H1 (cell line): ENCODE results near the gene HDAC3. TPM values are rescaled to one million over a fixed set of nuclear protein-coding genes. Genes with fewer than 3 reads are reported as not detected.

Experiments used
- CTCF ChIA-PET: fragments of 300-600 bp; sonication (Branson Sonifier 250); formaldehyde crosslinking; loops from one replicate; lab custom pipeline; 2021; ENCODE audit not compliant: partially characterized antibody; lab: Charles Lee
- POLR2A ChIA-PET: fragments of 300-600 bp; sonication (Branson Sonifier 250); formaldehyde crosslinking; loops from one replicate; lab custom pipeline; 2021; ENCODE audit warnings: inconsistent platforms; ENCODE audit not compliant: partially characterized antibody; lab: Charles Lee
- DNase-seq, 2 experiments: peaks; one replicate each; pipeline versions ENCODE4 v3.0.0 to v3.0.0-alpha.2; 2010 to 2022; ENCODE audit warnings: low spot score in 2 of 2, low read depth in 1 of 2, mixed read lengths in 1 of 2
- FAIRE-seq: peaks from 2 replicates; lab custom pipeline; 2011; peaks lifted over from hg19 to GRCh38; lab: Jason Lieb, UNC
- H2AFZ ChIP-seq: 2 replicates; pipeline ENCODE4 v1.8.1; 2012; ENCODE audit warnings: low read length, inconsistent platforms
- H2AK5ac ChIP-seq: 2 replicates; pipeline ENCODE4 v1.6.1; 2013; ENCODE audit warnings: low read depth, low read length
- H2BK120ac ChIP-seq: replicated peaks from 2 replicates; pipeline ENCODE3; 2013; ENCODE audit warnings: low read depth, low read length, inconsistent platforms
- H2BK12ac ChIP-seq: 2 replicates; pipeline ENCODE4 v1.6.1; 2013; ENCODE audit warnings: low read depth, low read length
- H2BK15ac ChIP-seq: 2 replicates; pipeline ENCODE4 v1.6.1; 2013; ENCODE audit warnings: low read length
- H2BK20ac ChIP-seq: 2 replicates; pipeline ENCODE4 v1.6.1; 2013; ENCODE audit warnings: low read length
- H2BK5ac ChIP-seq: 2 replicates; pipeline ENCODE4 v1.6.1; 2013; ENCODE audit warnings: low read depth, low read length
- H3K14ac ChIP-seq: 2 replicates; pipeline ENCODE4 v1.6.1; 2013; ENCODE audit warnings: inconsistent platforms; ENCODE audit not compliant: insufficient read length
- H3K18ac ChIP-seq: 2 replicates; pipeline ENCODE4 v1.6.1; 2013; ENCODE audit warnings: low read length; ENCODE audit errors: extremely low read depth
- H3K23ac ChIP-seq: 2 replicates; pipeline ENCODE4 v1.6.1; 2013; ENCODE audit warnings: inconsistent platforms; ENCODE audit not compliant: insufficient read length
- H3K23me2 ChIP-seq: 2 replicates; pipeline ENCODE4 v1.6.1; 2013; ENCODE audit warnings: low read depth, low read length
- H3K27ac ChIP-seq: 2 replicates; pipeline ENCODE4 v1.6.1; 2011; ENCODE audit warnings: low read depth, low read length, inconsistent platforms
- H3K27me3 ChIP-seq, 4 experiments: replicated peaks in 1 of 4; 1 replicate in 1 of 4; 2 replicates in 3 of 4; pipeline versions ENCODE4 v1.6.1 to v1.8.1; 2011 to 2013; ENCODE audit warnings: low read length in 3 of 4, mild to moderate bottlenecking in 3 of 4, inconsistent platforms in 2 of 4, mixed read lengths in 2 of 4, moderate library complexity in 1 of 4; ENCODE audit not compliant: control insufficient read depth in 3 of 4, insufficient read depth in 3 of 4; ENCODE audit errors: extremely low read depth in 1 of 4
- H3K36me3 ChIP-seq, 4 experiments: 2 replicates each; pipeline versions ENCODE4 v1.6.1 to v1.8.1; 2011 to 2013; ENCODE audit warnings: mild to moderate bottlenecking in 4 of 4, low read length in 3 of 4, moderate library complexity in 2 of 4, control low read depth in 1 of 4, inconsistent platforms in 1 of 4; ENCODE audit not compliant: insufficient read depth in 4 of 4, control insufficient read depth in 2 of 4
- H3K4ac ChIP-seq: replicated peaks from 2 replicates; pipeline ENCODE3; 2013; ENCODE audit warnings: low read length, low read depth, mixed read lengths, inconsistent platforms; ENCODE audit not compliant: insufficient read length
- H3K4me1 ChIP-seq, 4 experiments: replicated peaks in 1 of 4; 1 replicate in 1 of 4; 2 replicates in 3 of 4; pipeline versions ENCODE4 v1.6.1 to v1.8.1; 2011 to 2013; ENCODE audit warnings: low read length in 3 of 4, inconsistent platforms in 2 of 4, mixed read lengths in 1 of 4; ENCODE audit not compliant: insufficient read depth in 4 of 4, control insufficient read depth in 3 of 4
- H3K4me2 ChIP-seq, 2 experiments: 2 replicates each; pipeline versions ENCODE4 v1.6.1 to v1.8.1; 2011 to 2013; ENCODE audit warnings: low read depth in 2 of 2, low read length in 2 of 2, control low read depth in 1 of 2, inconsistent platforms in 1 of 2, mild to moderate bottlenecking in 1 of 2; ENCODE audit not compliant: insufficient read depth in 1 of 2
- H3K4me3 ChIP-seq, 4 experiments: fragments of 200-600, 300-600 bp in 1 of 4; sonication (generic), shearing (Covaris generic), sonication (Bioruptor Twin) in 1 of 4; 2 replicates each; pipeline versions ENCODE4 v1.5.1 to v1.8.1; 2011 to 2016; ENCODE audit warnings: low read length in 4 of 4, low read depth in 3 of 4, control low read depth in 2 of 4, inconsistent platforms in 2 of 4, mild to moderate bottlenecking in 2 of 4, mixed read lengths in 1 of 4, moderate library complexity in 1 of 4; ENCODE audit not compliant: insufficient read depth in 2 of 4; ENCODE audit errors: extremely low read depth in 1 of 4
- H3K56ac ChIP-seq: replicated peaks from 2 replicates; pipeline ENCODE3; 2013; ENCODE audit warnings: low read depth, mild to moderate bottlenecking, mixed read lengths, low read length, inconsistent platforms; ENCODE audit not compliant: insufficient read length
- H3K79me1 ChIP-seq: 2 replicates; pipeline ENCODE4 v1.6.1; 2013; ENCODE audit warnings: low read depth, low read length, control low read depth
- H3K79me2 ChIP-seq, 2 experiments: 2 replicates each; pipeline versions ENCODE4 v1.6.1 to v1.8.1; 2012 to 2013; ENCODE audit warnings: low read length in 2 of 2, mild to moderate bottlenecking in 2 of 2, inconsistent platforms in 1 of 2; ENCODE audit not compliant: insufficient read depth in 2 of 2, control insufficient read depth in 1 of 2
- H3K9ac ChIP-seq, 4 experiments: replicated peaks in 1 of 4; 1 replicate in 1 of 4; 2 replicates in 3 of 4; pipeline versions ENCODE4 v1.6.1 to v1.8.1; 2011 to 2013; ENCODE audit warnings: low read depth in 3 of 4, low read length in 3 of 4, control low read depth in 2 of 4, mild to moderate bottlenecking in 2 of 4, moderate library complexity in 2 of 4, inconsistent platforms in 1 of 4; ENCODE audit errors: extremely low read depth in 1 of 4
- H3K9me3 ChIP-seq, 2 experiments: 2 replicates each; pipeline versions ENCODE4 v1.6.1 to v1.8.1; 2012 to 2013; ENCODE audit warnings: mild to moderate bottlenecking in 2 of 2, moderate library complexity in 2 of 2, control low read depth in 1 of 2, inconsistent platforms in 1 of 2, low read depth in 1 of 2, low read length in 1 of 2, mixed read lengths in 1 of 2; ENCODE audit not compliant: insufficient read depth in 2 of 2
- H4K20me1 ChIP-seq, 2 experiments: replicated peaks in 1 of 2; 2 replicates each; pipeline versions ENCODE3 to v1.8.1; 2011 to 2013; ENCODE audit warnings: inconsistent platforms in 2 of 2, low read length in 2 of 2, mild to moderate bottlenecking in 1 of 2; ENCODE audit not compliant: insufficient read depth in 2 of 2, control insufficient read depth in 1 of 2
- H4K5ac ChIP-seq: 2 replicates; pipeline ENCODE4 v1.6.1; 2013; ENCODE audit warnings: low read length, low read depth, mixed read lengths, inconsistent platforms; ENCODE audit not compliant: insufficient read length
- H4K8ac ChIP-seq: 2 replicates; pipeline ENCODE4 v1.8.0; 2013; ENCODE audit warnings: mild to moderate bottlenecking, moderate library complexity, low read length, inconsistent platforms; ENCODE audit not compliant: insufficient read depth; ENCODE audit errors: extremely low read depth
- H4K91ac ChIP-seq: replicated peaks from 2 replicates; pipeline ENCODE3; 2013; ENCODE audit warnings: low read length, mixed read lengths, inconsistent platforms; ENCODE audit not compliant: insufficient read length
- E2F6 ChIP-seq: IDR thresholded peaks from 2 replicates; pipeline ENCODE4 v1.6.1; 2012; ENCODE audit warnings: inconsistent platforms
- HDAC6 ChIP-seq: IDR thresholded peaks from one replicate; pipeline ENCODE4 v1.7.1; 2012; ENCODE audit warnings: low read depth, mild to moderate bottlenecking, inconsistent platforms, low read length, moderate library complexity
- KDM1A ChIP-seq: fragments of 200-600, 300-600 bp; sonication (generic); IDR thresholded peaks from 2 replicates; pipeline ENCODE4 v1.7.1; 2016; ENCODE audit warnings: mild to moderate bottlenecking, low read length, borderline replicate concordance
- TAF7 ChIP-seq: optimal IDR thresholded peaks from 2 replicates; pipeline ENCODE3; 2011; ENCODE audit warnings: low read depth, mild to moderate bottlenecking, inconsistent platforms, low read length, moderate library complexity, borderline replicate concordance
- WGBS, 2 experiments: shearing (Covaris generic) in 1 of 2; methylation state at CpG; one replicate each; pipeline versions ENCODE4 v1.1.6 to v1.1.7; 2013 to 2015; ENCODE audit warnings: low lambda C conversion rate in 2 of 2, mixed read lengths in 2 of 2, inconsistent platforms in 1 of 2, low coverage in 1 of 2, missing lambda C conversion rate in 1 of 2; ENCODE audit not compliant: insufficient replicate concordance in 2 of 2, insufficient coverage in 1 of 2, insufficient read length in 1 of 2; ENCODE audit errors: extremely low coverage in 1 of 2, missing lambda C conversion rate in 1 of 2; 5-methylcytosine and 5-hydroxymethylcytosine counted together
- polyA plus RNA-seq, 7 experiments: library from polyadenylated mRNA; depleted of rRNA in 3 of 7; stranded (reverse) in 5 of 7; unstranded in 2 of 7; fragments of >200 nt in 5 of 7; fragments of 200-250 nt in 2 of 7; gene quantifications; 1 replicate in 5 of 7; 2 replicates in 1 of 7; 4 replicates in 1 of 7; pipeline versions ENCODE4 v1.2.1 to v1.2.3, GENCODE V29; 2011 to 2013; ENCODE audit warnings: missing spikeins in 2 of 7, mixed read lengths in 2 of 7
- total RNA-seq: library from RNA; stranded (reverse); fragmentation: NEBNext Ultra II Directional; extraction: Animal tissue kit (Norgen Biotek cat#: 25700); gene quantifications from 2 replicates; pipeline ENCODE4 v1.2.1, GENCODE V29; 2021
- TF ChIP-seq, protein P1 (sequence below), 3 experiments: IDR thresholded peaks; 1 replicate in 2 of 3; 2 replicates in 1 of 3; pipeline versions ENCODE4 v1.5.1 to v1.6.1; 2011; ENCODE audit warnings: low read length in 3 of 3, mild to moderate bottlenecking in 3 of 3, inconsistent platforms in 2 of 3, low read depth in 1 of 3, moderate library complexity in 1 of 3; ENCODE audit not compliant: insufficient read depth in 1 of 3; ENCODE audit errors: control extremely low read depth in 1 of 3

HDAC3 gene
- total and polyA plus RNA-seq, 2 of the 8 experiments (the other 6 are each of a cell fraction or from before 2014, with no cell fraction given) = 99.0 to 120 TPM

DNA sequence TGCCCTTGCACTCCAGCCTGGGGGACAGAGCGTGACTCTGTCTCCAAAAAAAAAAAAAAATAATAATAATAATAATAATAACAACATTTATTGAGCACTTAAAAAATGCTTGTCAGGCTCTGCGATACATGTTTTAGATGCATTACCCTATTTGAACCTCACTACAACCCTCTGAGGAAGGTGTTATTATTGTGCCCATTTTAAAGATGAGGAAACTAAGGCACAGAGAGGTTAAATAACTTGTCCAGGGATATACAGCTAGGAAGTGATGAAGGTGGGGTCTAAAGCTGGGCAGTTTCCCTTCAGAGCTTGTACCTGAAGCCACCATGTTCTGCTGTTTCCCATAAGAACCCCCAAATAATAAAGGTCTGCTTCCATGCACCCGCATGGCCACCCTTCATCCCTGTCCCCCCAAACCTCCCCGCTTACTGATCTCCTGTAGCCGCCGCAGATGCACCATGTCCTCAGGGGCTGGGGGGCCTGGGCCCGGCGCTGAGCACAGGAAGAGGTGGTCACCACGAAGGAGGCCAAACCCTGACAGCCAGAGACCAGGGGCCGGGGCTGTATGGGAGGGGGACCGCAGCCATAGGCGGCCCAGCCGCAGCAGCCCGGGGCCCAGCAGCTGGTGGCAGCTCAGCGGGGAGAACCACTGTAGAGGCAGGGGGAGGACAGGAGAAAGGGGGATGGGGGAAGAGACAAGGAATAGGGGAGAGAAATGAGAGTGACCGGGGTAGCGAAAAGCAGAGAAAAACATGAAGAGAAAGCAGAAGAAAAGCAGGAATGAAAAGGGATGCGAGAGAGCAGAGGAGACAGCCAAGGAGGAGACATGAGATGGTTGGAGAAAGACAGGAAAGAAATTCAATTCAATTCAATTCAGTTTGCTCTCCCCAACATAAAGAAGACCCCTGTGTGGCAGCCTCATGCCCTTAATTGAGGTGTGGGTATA is 29.6 kb upstream of the HDAC3 start:
- H3K14ac ChIP-seq = no peak overlapping the region
- H3K18ac ChIP-seq = no peak overlapping the region
- H4K91ac ChIP-seq = no peak overlapping the region
- H2BK15ac ChIP-seq = no peak overlapping the region
- H3K27me3 ChIP-seq = no peaks in the 10 kb centered on the region
- H3K79me2 ChIP-seq = no peaks in the 10 kb centered on the region
- no peak overlapping the region for H2BK120ac ChIP-seq
- no peak overlapping the region for H3K4me3 ChIP-seq
- no peak overlapping the region for H2AFZ ChIP-seq
- H3K23ac ChIP-seq = no peak overlapping the region
- ChIA-PET CTCF (interaction anchor here (0.6 to 11.0 kb wide), 10 partner anchors 12 to 332 kb away, joined by 3 to 137 read pairs (median 7); partner anchors contain the start of gene ARAP3), POLR2A (interaction anchor here (0.6 to 1.8 kb wide), 4 partner anchors 10 to 22 kb away, joined by 3 to 4 read pairs (median 4); no protein-coding TSS in a partner anchor)
- no peaks in the 10 kb centered on the region for H3K9me3 ChIP-seq
- H3K4me2 ChIP-seq = no peak overlapping the region
- H3K9ac ChIP-seq = no peak overlapping the region
- H3K36me3 ChIP-seq = peaks cover 9 to 31% (median 19%) of the 10 kb centered on the region in 4 experiments; a peak in 7 of 8 replicates
- no peak overlapping the region for H4K5ac ChIP-seq
- H4K8ac ChIP-seq = no peak overlapping the region
- H2BK20ac ChIP-seq = no peak overlapping the region
- no peak overlapping the region for H3K27ac ChIP-seq
- H4K20me1 ChIP-seq = peaks cover 0 to 3% of the 10 kb centered on the region in 2 experiments
- DNase-seq = no peak
- 88% methylated on average over 15 of the region's 18 CpGs; no CpG with 5 or more reads in 1 of the 2 experiments for WGBS, 2 experiments
- FAIRE-seq = no peak
- no peaks in the 10 kb centered on the region for H3K79me1 ChIP-seq
- no peak overlapping the region for H2AK5ac ChIP-seq
- no peaks in the 10 kb centered on the region for H3K4me1 ChIP-seq
- H3K23me2 ChIP-seq = no peaks in the 10 kb centered on the region
- H2BK12ac ChIP-seq = no peak overlapping the region
- no peak overlapping the region for H3K56ac ChIP-seq
- no peak overlapping the region for H3K4ac ChIP-seq
- no peak for TF ChIP-seq HDAC6
- peak; percentile 78; the same call in 1 of the 2 replicates for TF ChIP-seq KDM1A
- TF ChIP-seq TAF7 = no peak
- no peak for TF ChIP-seq E2F6
- TF ChIP-seq, protein P1, sequence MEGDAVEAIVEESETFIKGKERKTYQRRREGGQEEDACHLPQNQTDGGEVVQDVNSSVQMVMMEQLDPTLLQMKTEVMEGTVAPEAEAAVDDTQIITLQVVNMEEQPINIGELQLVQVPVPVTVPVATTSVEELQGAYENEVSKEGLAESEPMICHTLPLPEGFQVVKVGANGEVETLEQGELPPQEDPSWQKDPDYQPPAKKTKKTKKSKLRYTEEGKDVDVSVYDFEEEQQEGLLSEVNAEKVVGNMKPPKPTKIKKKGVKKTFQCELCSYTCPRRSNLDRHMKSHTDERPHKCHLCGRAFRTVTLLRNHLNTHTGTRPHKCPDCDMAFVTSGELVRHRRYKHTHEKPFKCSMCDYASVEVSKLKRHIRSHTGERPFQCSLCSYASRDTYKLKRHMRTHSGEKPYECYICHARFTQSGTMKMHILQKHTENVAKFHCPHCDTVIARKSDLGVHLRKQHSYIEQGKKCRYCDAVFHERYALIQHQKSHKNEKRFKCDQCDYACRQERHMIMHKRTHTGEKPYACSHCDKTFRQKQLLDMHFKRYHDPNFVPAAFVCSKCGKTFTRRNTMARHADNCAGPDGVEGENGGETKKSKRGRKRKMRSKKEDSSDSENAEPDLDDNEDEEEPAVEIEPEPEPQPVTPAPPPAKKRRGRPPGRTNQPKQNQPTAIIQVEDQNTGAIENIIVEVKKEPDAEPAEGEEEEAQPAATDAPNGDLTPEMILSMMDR (IDR thresholded peaks at IDR 0.05; ENCODE audit: control extremely low read depth in 1 of 3, insufficient read depth in 1 of 3, low read depth in 1 of 3, low read length in 3 of 3) = no peak
- TF ChIP-seq, all 59 proteins: peak for 1
- 0 out of 2 replicates have a peak overlapping the region, but pooled peaks have one; percentile 24 for H2BK5ac ChIP-seq
